Stimulated activated CD8-positive, alpha-beta memory T cell treated with anti-CD3 and anti-CD28 coated beads, Interleukin-15, amount 100 ng/mL, for 24 hours (primary cell): ENCODE results near the gene AMER3.
A peak's percentile ranks its signal among the peaks of the same experiment; 100 is the strongest.
"Not testable (repeated sequence)": the region's sequence is repeated elsewhere in the genome, so short reads cannot be mapped to it uniquely, and the experiment has no call there.

Experiments used
- DNase-seq: peaks from one replicate; pipeline ENCODE4 v3.0.0-alpha.2; 2020; ENCODE audit warnings: low read depth

The AMER3 gene

GRCh38 chr2:130755256-130756052, at the start of gene AMER3:
TSS of gene AMER3 (plus strand) at chr2:130755540. CDS start at chr2:130762073, 6,533 bp downstream.
- DNase-seq: no peak

GRCh38 chr2:130714795-130715194, 40.5 kb upstream of the AMER3 start:
- DNase-seq: not testable (repeated sequence)

DNA sequence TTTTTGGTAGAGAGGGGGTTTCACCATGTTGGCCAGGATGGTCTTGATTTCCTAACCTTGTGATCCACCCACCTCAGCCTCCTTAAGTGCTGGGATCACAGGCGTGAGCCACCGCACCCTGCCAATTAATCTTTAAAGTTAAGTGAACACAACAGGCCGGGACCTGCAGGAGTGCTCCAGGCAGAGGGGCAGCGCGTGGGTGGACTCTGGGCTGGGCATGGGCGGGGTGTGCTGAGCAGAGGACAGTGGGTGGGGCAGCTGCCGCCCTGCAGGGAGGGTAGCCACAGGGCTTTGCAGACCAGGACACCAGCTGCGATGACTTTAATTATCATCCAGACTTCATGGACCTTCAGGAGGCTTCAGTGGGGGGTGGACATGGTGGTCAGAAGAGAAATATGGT, 35.3 kb upstream of the AMER3 start:
- no peak for DNase-seq

GRCh38 chr2:130720528-130720927, 34.8 kb upstream of the AMER3 start:
- DNase-seq: no peak

DNA sequence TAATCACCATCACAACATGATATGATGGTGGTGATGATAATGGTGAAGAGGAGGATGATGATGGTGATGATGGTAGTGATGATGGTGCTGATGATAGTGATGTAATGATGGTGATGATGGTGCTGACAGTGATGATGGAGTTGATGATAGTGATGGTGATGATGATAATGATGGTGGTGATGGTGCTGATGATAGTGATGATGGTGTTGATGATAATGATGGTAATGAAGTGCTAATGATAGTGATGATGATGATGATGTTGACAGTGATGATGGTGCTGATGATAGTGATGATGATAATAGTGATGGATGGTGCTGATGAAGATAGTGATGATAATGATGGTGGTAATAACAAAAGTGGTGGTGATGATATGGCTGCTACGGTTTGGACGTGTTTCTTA, 30.9 kb upstream of the AMER3 start:
- DNase-seq: no peak

GRCh38 chr2:130726614-130727180, 28.6 kb upstream of the AMER3 start:
- DNase-seq: no peak

DNA sequence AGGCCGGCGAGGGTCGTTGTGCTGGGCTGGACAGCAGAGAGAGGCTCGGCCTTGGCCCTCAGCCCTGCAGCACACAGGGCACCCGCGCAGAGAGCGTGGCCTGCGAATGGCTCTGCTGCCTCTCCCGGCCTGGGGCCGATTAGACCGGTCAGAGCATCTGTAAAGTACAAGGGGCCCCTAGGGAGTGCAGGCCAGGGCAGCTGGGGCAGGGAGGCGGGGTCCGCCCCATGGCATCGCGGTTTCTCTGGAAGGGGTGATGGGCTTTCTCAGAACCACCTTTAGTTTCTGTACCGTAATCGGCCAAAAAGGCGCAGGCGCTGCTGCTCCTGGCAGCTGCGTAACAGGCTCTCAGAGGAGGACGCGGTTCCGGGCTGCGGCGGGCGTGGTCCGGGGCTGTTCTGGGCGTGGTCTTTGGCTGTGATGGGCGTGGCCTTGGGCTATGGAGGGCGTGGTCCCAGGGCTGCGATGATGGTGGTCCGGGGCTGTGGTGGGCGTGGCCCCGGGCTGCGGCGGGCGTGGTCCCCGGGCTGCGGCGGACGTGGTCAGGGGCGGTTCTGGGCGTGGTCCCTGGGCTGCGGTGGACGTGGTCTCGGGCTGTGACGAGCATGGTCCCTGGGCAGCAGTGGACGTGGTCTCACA, 27.9 kb upstream of the AMER3 start:
- DNase-seq: peak; percentile 83

DNA sequence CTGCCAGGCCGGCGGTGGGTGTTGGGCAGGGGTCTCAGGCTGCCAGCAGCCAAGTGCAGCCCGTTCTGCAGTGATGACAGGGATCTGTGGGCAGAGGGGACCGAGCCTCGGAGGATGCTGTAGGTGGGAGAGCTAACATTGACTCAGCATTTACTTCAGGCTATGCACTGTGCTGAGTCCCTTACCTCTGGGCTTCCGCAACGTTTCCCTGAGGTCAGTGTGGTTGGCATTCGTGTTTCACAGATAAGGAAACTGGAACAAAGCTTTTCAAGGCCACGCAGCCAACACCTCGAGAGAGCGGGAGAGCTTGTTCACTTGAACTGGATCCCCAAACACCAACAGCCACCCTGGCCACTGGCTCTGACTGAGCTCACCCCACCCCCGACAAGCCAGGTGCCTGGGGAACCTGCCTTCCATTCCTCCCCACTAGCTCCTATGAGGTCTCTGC, 27.3 kb upstream of the AMER3 start:
- no peak for DNase-seq

DNA sequence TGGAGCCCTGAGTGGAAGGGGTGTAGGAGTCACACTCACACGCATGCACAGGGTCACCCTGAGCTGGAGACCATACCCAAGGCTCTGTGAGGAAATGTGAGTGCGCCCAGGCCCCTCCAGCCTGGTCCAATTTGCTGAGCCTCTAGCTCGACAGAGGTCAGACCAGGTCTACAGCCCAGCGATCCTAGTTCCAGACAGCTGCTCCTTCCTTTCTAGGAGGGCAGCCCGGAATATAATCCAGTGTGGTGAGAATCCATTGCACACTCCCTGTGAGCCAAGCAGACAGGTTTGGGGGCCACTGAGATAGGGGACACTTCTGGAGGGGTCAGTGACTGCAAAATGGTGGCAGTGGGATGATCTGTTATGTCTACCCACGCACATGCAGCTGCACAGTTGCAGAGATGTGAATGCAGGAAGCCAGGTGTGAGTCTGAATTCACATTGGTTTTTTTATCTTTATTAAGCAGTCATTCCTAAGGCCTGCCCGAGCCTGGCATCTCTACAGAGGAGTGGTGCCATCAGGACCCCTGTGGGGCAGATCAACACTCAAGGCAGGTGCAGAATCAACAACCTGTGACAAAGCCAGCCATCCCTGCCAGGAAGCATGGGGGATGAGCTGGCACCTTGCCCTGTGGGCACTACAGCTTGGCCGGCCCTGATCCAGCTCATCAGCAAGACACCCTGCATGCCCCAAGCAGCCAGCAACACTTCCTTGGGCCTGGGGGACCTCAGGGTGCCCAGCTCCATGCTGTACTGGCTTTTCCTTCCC, 26.6 kb upstream of the AMER3 start, which contains the start of gene GPR148:
Gene GPR148 (plus strand): TSS at position 522 of the 768 bp plus-strand sequence. CDS start 82 bp downstream, at position 604.
- DNase-seq: no peak

GRCh38 chr2:130729322-130730299, 25.7 kb upstream of the AMER3 start:
- DNase-seq: no peak

DNA sequence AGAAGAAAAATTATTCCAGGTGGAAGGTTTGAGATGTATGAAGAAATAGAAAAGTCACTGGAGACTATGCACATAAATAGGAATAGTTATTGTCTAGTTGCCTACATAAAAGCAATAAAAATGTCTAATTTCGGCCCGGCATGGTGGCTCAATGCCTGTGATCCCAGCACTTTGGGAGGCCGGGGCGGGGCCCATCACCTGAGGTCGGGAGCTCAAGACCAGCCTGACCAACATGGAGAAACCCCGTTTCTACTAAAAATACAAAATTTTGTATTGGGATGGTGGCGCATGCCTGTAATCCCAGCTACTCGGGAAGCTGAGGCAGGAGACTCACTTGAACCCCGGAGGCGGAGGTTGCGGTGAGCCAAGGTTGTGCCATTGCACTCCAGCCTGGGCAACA, 23.1 kb upstream of the AMER3 start:
- DNase-seq: not testable (repeated sequence)

GRCh38 chr2:130735200-130735599, 20.1 kb upstream of the AMER3 start:
- DNase-seq: no peak

DNA sequence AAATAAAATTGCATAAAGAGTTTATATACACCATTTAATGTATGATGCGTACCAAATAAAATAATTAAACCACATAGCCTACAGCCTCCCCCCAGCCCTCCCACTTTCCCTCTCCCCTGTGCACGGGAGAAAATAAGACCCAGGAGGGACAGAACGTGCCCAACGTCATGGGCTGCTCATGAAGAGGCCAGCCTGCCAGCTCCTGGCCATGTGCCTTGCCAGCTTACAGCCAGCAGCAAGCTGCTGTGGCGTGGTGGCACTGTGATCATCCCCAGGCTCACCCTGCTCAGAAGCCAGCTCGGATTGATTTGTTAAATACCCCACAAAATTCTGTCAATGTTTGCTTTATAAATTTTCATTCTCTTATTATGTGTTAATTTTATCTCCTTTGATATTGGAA, 18.9 kb upstream of the AMER3 start:
- no peak for DNase-seq

- DNase-seq: no peak
Observed at GRCh38 chr2:130737592-130737991, 17.7 kb upstream of the AMER3 start.

GRCh38 chr2:130740671-130741070, 14.7 kb upstream of the AMER3 start:
- no peak for DNase-seq

DNA sequence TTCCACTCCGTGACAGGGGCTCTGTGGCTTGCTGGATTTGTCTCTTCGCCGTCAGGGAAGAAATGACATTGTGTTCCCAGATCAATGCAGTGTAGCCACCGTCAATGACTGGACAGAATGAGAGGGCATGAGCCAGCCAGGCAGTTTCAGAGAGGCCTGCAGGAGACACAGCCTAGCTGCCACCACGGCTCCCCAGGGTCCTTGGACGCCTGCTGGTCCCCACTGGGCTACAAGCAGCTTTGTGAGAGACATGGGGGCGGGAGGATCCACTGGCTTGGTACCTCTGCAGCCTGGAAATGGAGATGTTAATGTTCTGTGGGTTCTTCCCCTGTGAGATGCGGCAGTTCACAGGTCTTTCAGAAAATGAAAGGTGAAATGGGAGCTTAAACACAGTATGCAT, 12.1 kb upstream of the AMER3 start:
- DNase-seq: no peak

GRCh38 chr2:130744287-130745117, 10.8 kb upstream of the AMER3 start:
- DNase-seq: no peak

DNA sequence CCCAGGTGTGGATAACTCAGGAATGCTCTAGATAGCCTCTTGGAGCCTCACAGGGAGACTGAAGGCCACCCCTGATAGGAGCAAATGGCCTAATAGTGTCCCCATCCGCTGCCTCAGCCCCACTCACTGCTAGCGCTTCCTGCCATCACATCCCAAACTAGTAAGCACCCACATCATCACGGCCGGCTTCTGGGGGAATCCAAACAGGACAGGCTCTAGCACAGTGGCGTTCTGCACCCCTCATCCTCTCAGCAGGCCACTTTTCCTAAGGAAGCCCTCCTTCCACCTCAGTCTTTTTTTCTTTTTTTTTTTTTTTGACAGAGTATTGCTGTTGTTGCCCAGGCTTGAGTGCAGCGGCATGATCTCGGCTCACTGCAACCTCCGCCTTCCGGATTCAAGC, 6.3 kb upstream of the AMER3 start:
- DNase-seq: no peak

DNA sequence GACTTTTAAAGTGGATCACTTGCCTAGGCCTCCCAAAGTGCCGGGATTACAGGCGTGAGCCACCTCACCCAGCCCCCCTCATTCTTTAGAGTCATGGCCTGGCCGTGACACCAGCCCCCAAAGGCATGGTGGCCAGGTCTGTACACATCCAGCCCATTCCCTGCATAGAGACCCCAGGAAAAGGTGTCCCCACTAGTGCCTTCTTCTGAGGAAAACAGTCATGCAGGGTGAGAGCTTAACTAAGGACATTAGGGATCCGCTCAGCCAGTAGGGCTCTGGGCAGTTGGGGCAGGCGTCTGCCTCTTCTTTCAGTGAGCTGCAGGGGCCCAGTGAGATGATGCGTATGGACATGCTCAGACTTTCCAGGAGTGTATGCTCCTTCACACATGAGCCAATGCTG, 5.7 kb upstream of the AMER3 start:
- DNase-seq: no peak

DNA sequence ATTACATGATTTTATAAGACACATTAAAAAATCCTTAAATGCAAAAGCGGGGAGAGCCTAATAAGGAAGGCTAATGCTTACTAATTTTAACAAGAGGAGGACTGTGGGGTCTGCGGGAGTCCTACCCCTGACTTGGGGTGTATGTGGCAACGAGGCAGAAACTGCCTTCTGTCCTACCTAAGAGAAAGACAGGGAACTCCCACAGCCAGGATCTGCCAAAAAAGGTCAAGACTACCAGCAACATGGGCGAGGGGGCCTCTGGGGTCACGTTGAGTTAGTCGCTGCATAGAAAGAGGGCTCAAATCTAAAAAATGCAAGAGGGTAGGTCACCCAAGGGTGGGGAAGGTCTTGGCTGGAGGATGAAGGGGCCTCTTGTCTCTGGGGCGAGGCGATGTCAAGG, 529 bp upstream of the AMER3 start:
- no peak for DNase-seq
